Dermis blood vessel endothelial cell (primary cell): ENCODE results near the gene KCNH1. TPM values are rescaled to one million over a fixed set of nuclear protein-coding genes. Genes with fewer than 3 reads are reported as not detected.
A peak's percentile ranks its signal among the peaks of the same experiment; 100 is the strongest.
"Not testable (repeated sequence)": the region's sequence is repeated elsewhere in the genome, so short reads cannot be mapped to it uniquely, and the experiment has no call there.

Experiments used
- DNase-seq: peaks from one replicate; pipeline ENCODE4 v3.0.0; 2010
- total RNA-seq: library from RNA; depleted of rRNA; stranded (reverse); fragments of >200 nt; gene quantifications from 2 replicates; pipeline ENCODE4 v1.2.3, GENCODE V29; 2014

The KCNH1 gene
- total RNA-seq, 1 donor from 2014 or later, result under 0.01 TPM

GRCh38 chr1:210676539-210676938, 457.4 kb downstream of the KCNH1 start:
- no peak for DNase-seq

- DNase-seq, result no peak
These were observed 459.8 kb downstream of the KCNH1 start for GRCh38 chr1:210674151-210674550.

- no peak for DNase-seq
These were observed 464.0 kb downstream of the KCNH1 start for GRCh38 chr1:210669951-210670350.

- no peak for DNase-seq
These were observed 470.0 kb downstream of the KCNH1 start for GRCh38 chr1:210663730-210664573.

GRCh38 chr1:210662291-210663050, 471.5 kb downstream of the KCNH1 start:
- no peak for DNase-seq

GRCh38 chr1:210661520-210661919, 472.4 kb downstream of the KCNH1 start:
- DNase-seq, result not testable (repeated sequence)

- no peak for DNase-seq
These were observed 476.1 kb downstream of the KCNH1 start for GRCh38 chr1:210657806-210658205.

GRCh38 chr1:210655511-210655910, 478.4 kb downstream of the KCNH1 start:
- DNase-seq, result no peak

GRCh38 chr1:210654176-210654981, 479.6 kb downstream of the KCNH1 start:
- no peak for DNase-seq

GRCh38 chr1:210653771-210654170, 480.2 kb downstream of the KCNH1 start:
- peak; percentile 5 for DNase-seq

GRCh38 chr1:210652329-210652954, 481.5 kb downstream of the KCNH1 start:
- no peak for DNase-seq

GRCh38 chr1:210650403-210650802, 483.5 kb downstream of the KCNH1 start:
- no peak for DNase-seq

- no peak for DNase-seq
These were observed 485.2 kb downstream of the KCNH1 start for GRCh38 chr1:210648588-210649269.

- DNase-seq, result no peak
These were observed 486.3 kb downstream of the KCNH1 start for GRCh38 chr1:210647406-210648333.

- no peak for DNase-seq
These were observed 487.7 kb downstream of the KCNH1 start for GRCh38 chr1:210646258-210646616.

GRCh38 chr1:210645582-210646257, 488.2 kb downstream of the KCNH1 start:
- no peak for DNase-seq

GRCh38 chr1:210641582-210641981, 492.4 kb downstream of the KCNH1 start:
- no peak for DNase-seq

GRCh38 chr1:210635108-210635507, 498.8 kb downstream of the KCNH1 start:
- DNase-seq, result no peak

GRCh38 chr1:210633636-210634035, 500.3 kb downstream of the KCNH1 start:
- DNase-seq, result no peak

GRCh38 chr1:210633140-210633539, 500.8 kb downstream of the KCNH1 start:
- DNase-seq, result no peak
